SU-DHL-6 (cell line): ENCODE data around the gene LIPM.

Source experiments
- H2AFZ ChIP-seq: fragments of 200-600 bp; sonication (generic); 2 replicates; pipeline ENCODE4 v1.6.1; 2014; ENCODE audit warnings: low read depth, mild to moderate bottlenecking, moderate library complexity, mixed read lengths, antibody characterized with exemption, low read length; ENCODE audit not compliant: severe bottlenecking
- H3F3A ChIP-seq: fragments of 200-600 bp; shearing (Covaris generic); 2 replicates; pipeline ENCODE4 v1.6.0; 2016; ENCODE audit warnings: antibody characterized with exemption, mild to moderate bottlenecking; ENCODE audit not compliant: insufficient read depth
- H3K27ac ChIP-seq: fragments of 200-600 bp; sonication (generic); 2 replicates; pipeline ENCODE4 v1.5.1; 2016; ENCODE audit warnings: low read depth, mild to moderate bottlenecking, low read length, moderate library complexity, mixed read lengths
- H3K27me3 ChIP-seq: fragments of 200-600 bp; sonication (generic), shearing (Covaris generic); 2 replicates; pipeline ENCODE4 v1.6.0; 2014; ENCODE audit warnings: mild to moderate bottlenecking, low read length
- H3K36me3 ChIP-seq: fragments of 200-600 bp; sonication (generic); 2 replicates; pipeline ENCODE4 v1.6.1; 2014; ENCODE audit warnings: mild to moderate bottlenecking, low read length, mixed read lengths
- H3K4me2 ChIP-seq: fragments of 300-600, 200-600 bp; shearing (Covaris generic), sonication (generic); 2 replicates; pipeline ENCODE4 v1.6.0; 2014; ENCODE audit warnings: low read length, low read depth, mild to moderate bottlenecking; ENCODE audit not compliant: poor library complexity, severe bottlenecking
- H3K4me3 ChIP-seq: fragments of 200-600 bp; sonication (generic); 2 replicates; pipeline ENCODE4 v1.5.1; 2014; ENCODE audit warnings: antibody characterized with exemption, low read length, mild to moderate bottlenecking, mixed read lengths; ENCODE audit not compliant: insufficient read depth, poor library complexity, severe bottlenecking
- H3K79me2 ChIP-seq: fragments of 200-600 bp; sonication (generic); 2 replicates; pipeline ENCODE4 v1.6.1; 2014; ENCODE audit warnings: mild to moderate bottlenecking, low read length, moderate library complexity; ENCODE audit not compliant: insufficient read depth
- H3K9ac ChIP-seq: fragments of 200-600 bp; sonication (generic); 2 replicates; pipeline ENCODE4 v1.7.0; 2014; ENCODE audit warnings: mild to moderate bottlenecking, low read length
- H3K9me2 ChIP-seq: fragments of 200-600 bp; sonication (generic); replicated peaks from 2 replicates; pipeline ENCODE4 v1.6.1; 2014; ENCODE audit warnings: low read length; ENCODE audit not compliant: insufficient read depth
- H3K9me3 ChIP-seq: fragments of 200-600 bp; sonication (generic); 2 replicates; pipeline ENCODE4 v1.6.1; 2014; ENCODE audit warnings: low read length, mixed read lengths; ENCODE audit not compliant: insufficient read depth
- H4K20me1 ChIP-seq: fragments of 200-600 bp; sonication (generic); 2 replicates; pipeline ENCODE4 v1.6.1; 2014; ENCODE audit warnings: low read depth, mild to moderate bottlenecking, antibody characterized with exemption, low read length, moderate library complexity, mixed read lengths
- EZH2phosphoT487 ChIP-seq: fragments of 200-600 bp; sonication (generic), shearing (Covaris generic); conservative IDR thresholded peaks from 2 replicates; pipeline ENCODE4 v1.6.1; 2018; ENCODE audit warnings: mild to moderate bottlenecking, antibody characterized with exemption, low read length, moderate library complexity, mixed read lengths
- TF ChIP-seq, protein P1 (sequence below): fragments of 200-600 bp; sonication (generic); IDR thresholded peaks from one replicate; pipeline ENCODE4 v1.5.1; 2017; ENCODE audit warnings: antibody characterized with exemption, mild to moderate bottlenecking, low read length, moderate library complexity; ENCODE audit not compliant: insufficient read depth, poor library complexity, severe bottlenecking

The LIPM gene

GRCh38 chr10:88827671-88828070 is 25.1 kb downstream of the LIPM start:
- Histone ChIP-seq H3K9me3 (no peaks in the 10 kb centered on the region), H2AFZ (no peak overlapping the region), H3K9ac (no peak overlapping the region), H3K36me3 (no peaks in the 10 kb centered on the region), H3K4me2 (no peak overlapping the region), H4K20me1 (no peaks in the 10 kb centered on the region), H3F3A (no peaks in the 10 kb centered on the region), H3K27ac (no peak overlapping the region), H3K79me2 (no peaks in the 10 kb centered on the region), H3K9me2 (no peaks in the 10 kb centered on the region), H3K27me3 (no peaks in the 10 kb centered on the region), H3K4me3 (no peak overlapping the region)
- TF ChIP-seq, protein P1, sequence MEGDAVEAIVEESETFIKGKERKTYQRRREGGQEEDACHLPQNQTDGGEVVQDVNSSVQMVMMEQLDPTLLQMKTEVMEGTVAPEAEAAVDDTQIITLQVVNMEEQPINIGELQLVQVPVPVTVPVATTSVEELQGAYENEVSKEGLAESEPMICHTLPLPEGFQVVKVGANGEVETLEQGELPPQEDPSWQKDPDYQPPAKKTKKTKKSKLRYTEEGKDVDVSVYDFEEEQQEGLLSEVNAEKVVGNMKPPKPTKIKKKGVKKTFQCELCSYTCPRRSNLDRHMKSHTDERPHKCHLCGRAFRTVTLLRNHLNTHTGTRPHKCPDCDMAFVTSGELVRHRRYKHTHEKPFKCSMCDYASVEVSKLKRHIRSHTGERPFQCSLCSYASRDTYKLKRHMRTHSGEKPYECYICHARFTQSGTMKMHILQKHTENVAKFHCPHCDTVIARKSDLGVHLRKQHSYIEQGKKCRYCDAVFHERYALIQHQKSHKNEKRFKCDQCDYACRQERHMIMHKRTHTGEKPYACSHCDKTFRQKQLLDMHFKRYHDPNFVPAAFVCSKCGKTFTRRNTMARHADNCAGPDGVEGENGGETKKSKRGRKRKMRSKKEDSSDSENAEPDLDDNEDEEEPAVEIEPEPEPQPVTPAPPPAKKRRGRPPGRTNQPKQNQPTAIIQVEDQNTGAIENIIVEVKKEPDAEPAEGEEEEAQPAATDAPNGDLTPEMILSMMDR = no peak
- no peak for TF ChIP-seq EZH2phosphoT487

DNA sequence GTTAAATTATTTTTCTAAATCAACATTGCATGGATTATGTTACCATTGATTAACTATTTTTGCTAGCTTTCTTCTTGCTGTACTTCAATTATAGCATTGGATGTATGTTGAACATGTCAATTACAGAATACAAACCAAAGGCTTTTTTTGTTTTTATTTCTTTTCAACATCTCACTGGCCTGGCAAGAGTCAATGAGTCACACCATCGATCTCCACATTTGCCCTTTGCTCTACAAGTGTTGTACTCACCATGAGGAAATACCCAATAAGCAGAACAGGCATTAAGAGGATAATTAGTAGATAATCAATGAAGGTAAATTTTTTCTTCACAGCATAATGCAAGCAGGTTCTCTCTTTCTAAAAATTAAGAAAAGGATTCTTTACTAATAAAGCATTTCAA is 25.8 kb downstream of the LIPM start:
- Histone ChIP-seq H3K9ac (no peak overlapping the region), H3K79me2 (no peaks in the 10 kb centered on the region), H3K4me2 (no peak overlapping the region), H3K27ac (no peak overlapping the region), H3K9me2 (no peaks in the 10 kb centered on the region), H3K27me3 (no peaks in the 10 kb centered on the region), H3K4me3 (no peak overlapping the region), H3K36me3 (no peaks in the 10 kb centered on the region), H3F3A (no peaks in the 10 kb centered on the region), H2AFZ (no peak overlapping the region), H4K20me1 (no peaks in the 10 kb centered on the region), H3K9me3 (no peaks in the 10 kb centered on the region)
- TF ChIP-seq EZH2phosphoT487 = no peak
- TF ChIP-seq, protein P1 = no peak

DNA sequence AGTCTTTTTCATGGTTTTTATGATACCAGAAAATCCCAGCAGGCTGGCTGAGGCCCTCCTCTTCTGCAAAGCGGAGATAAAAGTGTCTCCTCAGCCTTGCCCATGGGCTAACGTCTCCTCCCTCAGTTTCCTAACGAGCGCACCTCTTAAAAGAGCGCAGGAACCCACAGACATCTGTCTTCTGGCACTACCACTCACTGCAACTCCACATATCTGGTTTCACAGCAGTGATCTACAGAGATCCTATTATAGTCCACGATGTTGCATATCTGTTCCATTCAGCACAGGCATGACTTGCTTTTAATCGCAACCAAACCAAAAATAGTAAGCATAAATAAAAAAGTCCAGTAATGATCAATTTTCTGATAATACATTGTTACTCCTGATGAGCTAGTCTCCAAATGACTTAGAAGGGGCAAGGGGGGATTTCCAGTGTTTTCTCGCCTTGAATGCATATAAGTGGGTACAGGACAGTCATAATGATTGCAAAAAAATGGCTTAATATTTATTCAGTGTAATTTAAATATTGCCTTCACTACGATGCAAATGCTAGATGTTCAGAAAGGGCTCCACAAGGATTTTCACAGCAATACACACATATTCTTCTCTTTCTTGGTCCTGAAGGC is 28.2 kb downstream of the LIPM start:
- H4K20me1 ChIP-seq = no peaks in the 10 kb centered on the region
- no peaks in the 10 kb centered on the region for H3K36me3 ChIP-seq
- H3F3A ChIP-seq = no peaks in the 10 kb centered on the region
- TF ChIP-seq, protein P1 = no peak
- no peak overlapping the region for H3K4me3 ChIP-seq
- H3K27me3 ChIP-seq = no peaks in the 10 kb centered on the region
- no peaks in the 10 kb centered on the region for H3K9me3 ChIP-seq
- no peak overlapping the region for H3K9ac ChIP-seq
- no peak overlapping the region for H2AFZ ChIP-seq
- no peaks in the 10 kb centered on the region for H3K9me2 ChIP-seq
- no peak overlapping the region for H3K4me2 ChIP-seq
- H3K79me2 ChIP-seq = no peaks in the 10 kb centered on the region
- H3K27ac ChIP-seq = no peak overlapping the region

DNA sequence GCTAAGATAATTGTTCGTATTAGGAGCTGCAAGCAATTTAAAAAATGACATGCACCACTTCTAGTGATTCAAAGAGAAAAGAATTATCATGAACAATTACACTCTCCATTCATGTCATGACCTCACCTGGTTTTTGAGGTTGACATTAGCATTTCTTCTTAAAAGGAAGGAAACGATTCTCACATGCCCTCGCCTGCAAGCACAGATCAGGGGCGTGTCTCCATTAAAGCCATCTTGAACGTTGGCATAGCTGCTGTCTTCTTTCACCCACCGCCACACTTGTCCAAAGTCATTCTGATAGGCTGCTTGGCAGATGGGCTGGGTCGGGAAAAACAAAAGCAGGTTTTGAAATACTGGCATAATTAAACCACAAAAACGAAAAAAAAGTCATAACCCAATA is 29.2 kb downstream of the LIPM start:
- Histone ChIP-seq H4K20me1 (no peaks in the 10 kb centered on the region), H3F3A (no peaks in the 10 kb centered on the region), H3K36me3 (no peaks in the 10 kb centered on the region), H3K79me2 (no peaks in the 10 kb centered on the region), H3K4me2 (no peak overlapping the region), H3K9me2 (no peaks in the 10 kb centered on the region), H2AFZ (no peak overlapping the region), H3K4me3 (no peak overlapping the region), H3K27ac (no peak overlapping the region), H3K9me3 (no peaks in the 10 kb centered on the region), H3K9ac (no peak overlapping the region), H3K27me3 (no peaks in the 10 kb centered on the region)
- TF ChIP-seq, protein P1 = no peak
- no peak for TF ChIP-seq EZH2phosphoT487
